HG03045 (cell line): ENCODE results near the gene RAPGEF4.

ENCODE experiments used
- ATAC-seq: cut with Tn5 transposase; IDR thresholded peaks from one replicate; pipeline ENCODE4 v1.9.1; 2021; ENCODE audit warnings: mild to moderate bottlenecking, moderate library complexity; ENCODE audit not compliant: unreplicated experiment

Gene RAPGEF4

DNA sequence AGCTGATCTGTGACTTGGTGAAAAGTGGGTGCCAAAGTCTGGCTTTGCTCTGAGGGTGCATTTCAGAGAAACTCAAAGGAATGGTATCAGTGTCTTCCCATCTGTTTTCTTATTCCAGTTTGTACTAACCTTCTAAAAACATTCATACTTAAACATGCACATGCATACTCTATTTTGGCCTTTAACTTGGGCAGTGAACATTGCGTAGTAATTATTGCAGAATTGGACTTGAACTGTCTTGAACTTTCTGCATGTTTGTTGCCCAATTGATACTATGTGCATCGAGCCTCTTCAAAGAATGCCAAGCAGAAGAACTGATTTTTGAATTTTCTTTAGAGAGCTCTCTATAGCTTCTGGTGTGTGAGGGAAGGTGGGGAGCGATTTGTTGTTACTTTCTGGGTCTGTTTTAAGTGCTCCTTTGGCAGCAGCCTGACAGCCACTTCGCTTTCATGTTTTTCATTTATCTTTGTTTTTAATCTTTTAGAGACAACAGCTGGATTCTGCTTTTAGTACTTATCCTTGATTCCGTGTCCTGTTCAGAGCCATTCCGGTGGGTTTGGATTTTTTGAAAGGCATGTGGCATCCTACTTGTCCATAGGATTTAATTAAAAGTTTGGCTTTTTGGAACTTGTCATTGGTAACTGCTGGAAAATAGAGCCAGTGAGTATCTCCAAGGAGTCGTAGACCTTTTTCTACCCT is 159.2 kb downstream of the RAPGEF4 start:
- no peak for ATAC-seq

DNA sequence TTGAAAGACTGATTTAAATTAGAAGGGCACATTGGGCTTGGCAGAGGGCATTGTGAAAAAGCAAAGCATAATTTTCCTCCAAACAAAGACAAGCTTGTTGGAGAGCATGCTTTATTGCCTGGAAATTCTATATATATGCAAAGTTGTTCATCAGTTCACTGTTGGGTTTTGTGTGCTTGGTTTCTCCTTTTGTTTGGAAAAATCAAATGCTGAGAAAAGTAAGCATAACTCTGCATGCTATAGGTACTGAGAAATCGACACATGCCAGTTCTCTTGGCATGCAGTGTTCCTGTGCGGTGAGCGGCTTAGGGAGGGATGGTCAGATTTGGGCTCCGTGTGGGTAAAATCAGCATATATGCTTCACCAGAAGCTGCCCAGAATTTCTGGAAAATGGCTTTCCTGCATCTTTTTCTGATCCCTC is 161.0 kb downstream of the RAPGEF4 start:
- no peak for ATAC-seq

DNA sequence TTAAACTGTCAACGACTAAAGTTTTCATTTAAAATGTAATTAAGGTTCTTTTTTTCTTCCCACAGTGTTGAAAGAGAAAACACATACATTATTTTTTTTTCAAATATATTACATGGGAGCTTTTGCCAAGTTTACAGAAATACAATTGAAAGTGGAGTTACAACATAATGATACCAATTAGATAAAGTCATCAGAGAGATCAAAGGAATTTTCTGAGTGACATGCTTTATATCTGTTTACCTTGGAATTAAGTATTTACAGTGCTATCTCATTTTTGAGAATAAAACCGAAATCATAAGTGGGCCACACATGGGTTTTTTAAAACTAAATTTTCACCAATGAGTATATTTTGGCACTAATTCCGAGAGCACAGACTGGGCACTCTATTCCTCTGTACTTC is 165.2 kb downstream of the RAPGEF4 start:
- ATAC-seq = no peak

DNA sequence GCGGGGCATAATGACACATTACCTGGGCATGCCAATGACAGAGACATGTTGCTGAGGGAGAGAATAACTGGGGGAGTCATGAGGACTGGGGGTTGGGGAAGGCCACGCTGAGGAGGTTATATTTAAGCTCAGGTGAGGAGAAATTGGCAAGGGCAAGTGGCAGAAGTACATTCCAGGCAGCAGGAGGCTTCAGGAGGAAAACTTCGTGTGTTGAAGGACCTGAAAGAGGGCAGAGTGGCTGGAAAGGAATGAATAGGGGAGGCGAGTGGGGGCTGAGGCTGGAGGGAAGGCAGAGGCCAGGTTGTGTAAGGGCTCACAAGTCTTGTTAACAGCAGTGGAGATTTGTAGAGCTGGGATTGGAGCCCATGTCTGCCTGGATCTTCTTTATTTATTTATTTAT is 166.3 kb downstream of the RAPGEF4 start:
- ATAC-seq = no peak

DNA sequence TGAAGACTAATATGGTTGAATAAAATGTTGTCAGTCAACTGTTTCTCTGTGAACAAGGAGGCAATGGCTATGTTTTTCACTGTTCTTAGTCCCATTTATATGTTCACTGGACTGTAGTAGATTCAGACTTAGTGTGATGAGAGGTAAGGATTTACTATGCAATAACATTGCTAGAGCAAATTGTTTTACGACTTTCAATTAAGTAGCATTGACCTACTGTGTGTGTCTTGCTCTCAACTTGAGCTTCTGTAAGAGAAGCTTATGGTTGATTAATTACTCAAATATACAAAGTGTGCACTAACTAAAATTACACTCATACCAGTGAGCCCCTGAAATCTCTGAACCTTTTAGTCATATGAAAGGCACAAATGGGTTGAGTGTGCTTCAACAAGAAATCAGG is 168.6 kb downstream of the RAPGEF4 start:
- no peak for ATAC-seq

DNA sequence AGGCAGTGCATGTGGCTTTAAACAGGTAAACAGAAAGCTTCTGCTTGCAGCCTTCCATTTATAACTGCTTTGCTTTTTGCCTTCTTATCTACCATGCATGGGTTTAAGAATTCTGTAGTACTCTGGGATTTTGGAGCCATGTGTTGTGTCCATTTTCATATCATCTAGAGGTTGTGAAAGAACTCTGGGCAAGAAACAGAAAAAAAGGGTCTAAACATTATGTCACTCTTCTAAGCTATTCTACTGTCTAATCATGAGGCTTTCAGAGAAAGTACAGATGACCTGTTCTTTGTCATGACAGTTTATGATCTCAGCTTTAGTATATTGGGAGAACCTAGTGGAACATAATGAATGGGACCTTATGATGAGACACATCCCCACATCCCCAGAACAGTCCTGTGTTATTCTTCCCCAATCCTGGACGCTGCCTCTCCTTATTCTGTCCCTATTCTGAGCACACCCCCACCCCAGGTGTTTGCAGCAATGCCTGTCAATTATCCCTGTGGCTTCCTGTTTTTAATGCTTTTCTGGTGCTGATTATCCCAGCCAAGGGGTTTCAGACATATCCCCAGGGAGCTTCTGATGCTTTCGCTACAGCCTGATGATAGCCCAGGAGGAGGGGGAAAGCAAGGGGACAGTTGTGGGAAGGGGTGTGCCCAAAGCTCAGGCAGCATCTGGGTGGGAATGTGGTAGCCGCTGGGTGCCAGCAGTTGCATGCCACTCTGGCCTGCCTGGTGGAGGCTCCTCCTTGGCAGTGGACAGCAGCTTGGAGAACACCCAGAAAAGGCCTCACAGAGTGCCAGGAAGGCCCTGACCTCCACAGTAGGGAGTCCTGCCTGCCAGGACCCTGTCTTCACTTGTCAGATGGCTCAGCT is 170.5 kb downstream of the RAPGEF4 start:
- ATAC-seq = no peak

DNA sequence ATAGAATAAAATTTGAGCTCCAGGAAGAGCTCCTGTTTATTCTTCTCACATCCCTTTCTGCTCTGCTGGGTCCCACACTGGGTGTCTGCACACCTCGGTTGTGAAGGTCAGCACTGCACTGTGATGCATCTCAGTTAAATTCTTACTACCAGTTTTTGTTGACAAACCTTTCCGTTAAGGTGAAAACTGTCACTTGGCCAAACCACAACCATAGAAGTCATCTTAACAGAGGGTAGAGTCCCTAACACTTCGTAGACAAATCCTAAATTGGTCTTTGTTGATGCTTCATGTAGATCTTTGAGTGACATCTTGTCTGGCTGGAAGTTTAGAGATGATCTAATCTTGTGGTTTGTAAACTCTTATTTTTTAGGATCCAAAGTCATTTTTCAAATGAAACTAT is 172.6 kb downstream of the RAPGEF4 start:
- no peak for ATAC-seq

DNA sequence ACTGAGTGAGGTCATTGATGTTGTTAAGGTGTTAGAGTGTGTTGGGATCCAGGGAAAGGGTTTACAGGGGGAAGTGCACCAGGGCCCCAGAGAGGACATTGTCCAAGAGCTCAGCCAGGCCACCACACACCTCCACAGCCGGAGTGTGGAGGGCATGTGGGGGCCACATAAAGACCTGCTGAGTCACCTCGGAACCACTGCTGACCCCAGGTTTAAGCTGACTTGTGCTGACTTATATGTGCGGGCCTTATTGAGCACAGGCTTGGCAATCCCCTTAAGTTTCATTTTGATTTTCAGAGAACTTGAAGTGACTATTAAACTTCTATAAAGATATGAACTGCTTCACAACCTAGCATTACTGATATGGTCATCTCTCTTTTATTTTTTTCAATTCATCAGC is 173.8 kb downstream of the RAPGEF4 start:
- ATAC-seq = peak; percentile 54

DNA sequence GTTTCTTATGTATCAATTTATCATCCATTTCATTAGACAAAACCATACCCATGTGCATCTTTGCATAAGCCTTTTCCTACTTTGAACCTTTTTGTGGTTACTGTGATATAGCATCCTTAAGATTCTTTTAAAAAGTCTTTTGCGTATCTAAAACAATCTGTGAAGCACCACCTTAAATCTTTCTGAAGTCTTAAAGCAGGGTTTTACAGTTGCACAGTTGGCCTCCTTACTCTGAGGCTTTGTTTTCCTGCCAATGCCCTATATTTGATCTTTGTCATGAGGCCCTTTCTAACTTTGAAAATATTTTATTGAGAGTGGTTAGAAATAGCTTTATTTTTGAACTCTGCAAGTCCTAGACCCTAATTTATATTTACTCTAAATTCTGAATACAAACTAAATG is 176.6 kb downstream of the RAPGEF4 start:
- no peak for ATAC-seq

DNA sequence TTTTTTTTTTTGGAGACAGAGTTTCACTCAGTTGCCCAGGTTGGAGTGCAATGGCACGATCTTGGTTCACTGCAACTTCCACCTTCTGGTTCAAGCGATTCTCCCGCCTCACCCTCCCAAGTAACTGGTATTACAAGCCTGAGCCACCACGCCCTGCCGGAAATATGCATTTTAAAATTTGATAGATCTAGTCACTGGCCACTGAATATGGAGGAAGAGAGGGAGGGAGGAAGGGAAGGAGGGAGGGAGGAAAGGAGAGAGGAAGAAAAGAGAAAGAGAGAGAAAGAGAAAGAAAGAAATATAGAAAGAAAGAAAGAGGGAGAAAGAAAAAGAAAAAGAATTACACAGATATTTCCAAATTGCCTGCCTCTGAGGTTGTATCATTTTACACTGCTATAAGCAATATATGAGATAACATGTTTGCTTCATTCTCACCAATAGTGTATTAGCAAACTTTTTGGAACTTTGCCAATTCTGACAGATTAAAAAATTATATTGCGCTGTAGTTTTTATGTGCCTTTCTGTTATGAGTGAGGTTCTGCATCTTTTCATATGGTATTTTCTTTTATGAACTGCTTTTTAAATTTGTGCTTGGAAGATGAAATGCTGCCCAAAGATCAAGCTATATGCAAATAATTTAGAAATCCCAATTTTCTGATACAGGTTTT is 178.8 kb downstream of the RAPGEF4 start:
- no peak for ATAC-seq

DNA sequence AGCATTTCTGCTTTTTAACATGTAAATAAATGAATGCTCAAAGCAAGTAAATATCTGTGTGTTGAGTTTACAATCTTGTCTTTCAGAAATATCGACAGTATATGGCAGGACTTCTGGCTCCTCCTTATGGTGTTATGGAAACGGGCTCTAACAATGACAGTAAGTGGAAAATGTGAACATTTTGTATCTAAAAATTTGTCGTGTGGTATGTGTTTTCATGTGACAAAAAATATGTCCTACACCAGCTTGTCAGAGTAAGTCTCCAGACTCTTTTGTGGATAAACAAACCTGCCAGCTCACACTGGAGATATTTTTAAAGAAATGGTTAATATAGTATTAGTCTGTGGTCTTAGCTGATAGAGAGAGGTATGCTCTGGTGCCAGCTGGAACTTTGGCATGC is 182.1 kb downstream of the RAPGEF4 start:
- ATAC-seq = no peak

DNA sequence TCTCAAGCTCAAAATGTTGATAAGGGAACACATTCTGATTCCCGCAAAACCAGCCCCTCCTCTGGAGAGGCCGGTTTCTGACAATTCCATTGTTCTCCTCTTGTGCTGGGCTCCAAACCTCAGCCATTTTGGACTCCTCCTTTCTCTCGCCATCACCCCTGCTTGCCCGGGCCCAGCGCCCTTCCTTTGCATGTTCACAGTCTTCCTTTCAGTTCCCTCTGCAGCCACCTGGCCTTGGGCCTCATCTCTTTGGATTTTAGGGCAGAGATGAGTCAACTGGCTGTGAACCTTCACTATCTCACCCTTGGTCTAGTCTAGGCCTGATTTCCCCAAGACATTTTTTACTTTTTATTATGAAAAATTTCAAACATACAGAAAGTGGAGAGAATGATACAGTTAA is 184.1 kb downstream of the RAPGEF4 start:
- peak; percentile 81 for ATAC-seq

DNA sequence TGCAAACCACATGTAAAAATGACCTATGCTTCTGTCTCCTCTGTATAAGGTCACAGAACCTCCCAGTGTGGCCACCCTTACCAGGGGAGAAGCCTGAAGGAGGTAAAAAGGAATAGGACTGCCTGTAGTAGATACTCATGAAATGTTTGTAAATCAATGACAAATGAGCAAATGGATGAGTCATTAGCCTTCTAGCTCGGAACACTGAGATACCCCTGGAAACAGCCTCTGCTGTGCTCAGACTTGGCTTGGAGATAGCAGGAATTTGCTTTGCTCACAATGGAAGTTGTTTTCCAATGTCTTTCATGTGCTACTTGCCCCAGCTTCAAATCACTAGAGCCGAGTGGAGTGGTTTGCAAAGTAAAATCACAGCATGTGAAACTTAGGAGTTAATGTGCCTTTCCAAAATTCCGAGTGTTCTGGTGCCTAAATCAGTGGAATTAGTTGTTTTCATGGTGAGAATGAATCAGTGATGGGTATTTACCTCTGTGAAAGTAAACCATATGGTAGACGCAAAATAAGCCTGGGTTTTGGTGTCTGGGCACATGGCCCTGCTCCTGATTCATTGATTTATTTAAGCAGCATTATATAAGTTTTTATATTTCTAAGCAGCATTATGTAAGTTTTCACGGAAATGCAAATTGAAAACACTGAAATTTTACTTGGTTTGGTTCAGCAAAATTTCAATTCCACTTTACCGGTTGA is 186.0 kb downstream of the RAPGEF4 start:
- ATAC-seq = no peak

DNA sequence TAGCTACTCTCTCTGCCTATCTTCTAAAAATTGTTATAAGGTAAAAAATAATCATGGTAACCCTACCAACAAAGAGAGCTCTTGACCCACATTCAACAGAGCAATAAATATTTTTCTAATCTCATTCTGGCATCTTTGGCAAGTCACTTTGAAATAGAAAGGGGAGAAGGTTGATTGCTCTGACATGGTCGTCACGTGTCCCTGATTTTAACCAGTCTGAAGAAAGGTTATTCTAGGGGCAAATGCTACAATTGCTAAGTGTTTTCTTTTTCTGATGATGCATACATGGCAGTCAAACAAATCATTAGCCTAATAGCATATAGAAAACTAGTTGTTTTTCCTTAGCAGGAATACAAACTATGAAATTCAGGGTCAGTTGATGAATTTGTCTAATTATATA is 186.7 kb downstream of the RAPGEF4 start:
- ATAC-seq = no peak

DNA sequence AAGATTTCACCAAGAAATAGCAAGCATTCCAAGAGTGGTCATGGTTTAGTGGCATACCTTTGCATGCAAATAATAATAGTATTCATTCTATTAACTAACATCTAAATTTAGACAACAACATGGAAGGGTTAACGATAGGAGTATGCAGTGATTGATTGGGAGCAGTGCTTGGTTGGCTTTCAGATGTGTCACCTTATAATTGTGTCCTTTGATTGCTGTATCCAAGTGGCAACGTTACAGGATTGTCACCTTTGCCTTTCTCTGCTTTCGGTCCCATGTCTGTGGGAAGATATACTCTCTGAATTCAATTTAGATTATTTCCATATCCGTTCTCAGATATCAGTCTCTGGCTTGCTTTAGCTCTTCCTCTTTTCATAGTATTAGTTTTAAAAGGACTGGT is 187.2 kb downstream of the RAPGEF4 start:
- ATAC-seq = no peak

DNA sequence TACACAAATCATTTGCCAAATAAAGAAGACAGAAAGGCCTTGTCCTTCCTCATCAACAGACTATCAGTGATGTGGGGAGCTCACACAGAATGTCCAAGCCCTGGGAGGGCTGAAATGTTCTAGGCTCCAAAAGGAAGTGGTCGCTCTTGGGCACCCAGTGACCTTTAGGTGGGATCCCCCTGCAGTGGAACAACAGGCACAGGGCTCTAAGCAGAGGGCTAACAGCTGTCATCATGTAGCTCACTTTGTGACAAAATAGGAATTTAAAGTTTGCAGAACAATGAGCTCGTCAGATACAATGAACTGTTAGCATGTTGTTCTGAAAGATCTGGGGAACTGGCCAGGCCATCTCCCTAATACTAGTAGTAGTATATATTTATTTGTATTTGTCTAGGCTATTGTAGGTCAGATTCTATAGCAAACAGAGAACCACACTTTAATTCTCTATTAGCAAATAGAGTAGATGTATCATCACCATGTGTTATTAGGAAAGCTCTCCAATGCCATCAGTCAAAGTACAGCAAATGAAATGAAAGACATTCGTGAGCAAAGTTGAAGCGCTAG is 188.5 kb downstream of the RAPGEF4 start:
- no peak for ATAC-seq

DNA sequence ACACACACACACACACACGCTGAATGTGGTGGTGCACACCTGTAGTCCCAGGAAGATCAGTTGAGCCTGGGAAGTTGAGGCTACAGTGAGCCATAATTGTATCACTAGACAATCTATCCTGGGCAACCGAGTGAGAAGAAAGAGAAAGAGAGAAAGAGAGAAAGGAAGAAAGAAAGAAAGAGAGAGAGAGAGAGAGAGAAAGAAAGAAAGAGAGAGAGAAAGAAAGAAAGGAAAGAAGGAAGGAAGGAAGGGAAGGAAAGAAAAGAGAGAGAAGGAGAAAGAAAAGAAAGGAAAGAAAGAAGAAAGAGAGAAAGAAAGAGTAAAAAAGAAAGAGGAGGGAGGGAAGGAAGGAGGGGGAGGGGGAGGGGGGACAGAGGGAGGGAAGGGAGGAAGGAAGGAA is 190.0 kb downstream of the RAPGEF4 start:
- ATAC-seq = no peak

DNA sequence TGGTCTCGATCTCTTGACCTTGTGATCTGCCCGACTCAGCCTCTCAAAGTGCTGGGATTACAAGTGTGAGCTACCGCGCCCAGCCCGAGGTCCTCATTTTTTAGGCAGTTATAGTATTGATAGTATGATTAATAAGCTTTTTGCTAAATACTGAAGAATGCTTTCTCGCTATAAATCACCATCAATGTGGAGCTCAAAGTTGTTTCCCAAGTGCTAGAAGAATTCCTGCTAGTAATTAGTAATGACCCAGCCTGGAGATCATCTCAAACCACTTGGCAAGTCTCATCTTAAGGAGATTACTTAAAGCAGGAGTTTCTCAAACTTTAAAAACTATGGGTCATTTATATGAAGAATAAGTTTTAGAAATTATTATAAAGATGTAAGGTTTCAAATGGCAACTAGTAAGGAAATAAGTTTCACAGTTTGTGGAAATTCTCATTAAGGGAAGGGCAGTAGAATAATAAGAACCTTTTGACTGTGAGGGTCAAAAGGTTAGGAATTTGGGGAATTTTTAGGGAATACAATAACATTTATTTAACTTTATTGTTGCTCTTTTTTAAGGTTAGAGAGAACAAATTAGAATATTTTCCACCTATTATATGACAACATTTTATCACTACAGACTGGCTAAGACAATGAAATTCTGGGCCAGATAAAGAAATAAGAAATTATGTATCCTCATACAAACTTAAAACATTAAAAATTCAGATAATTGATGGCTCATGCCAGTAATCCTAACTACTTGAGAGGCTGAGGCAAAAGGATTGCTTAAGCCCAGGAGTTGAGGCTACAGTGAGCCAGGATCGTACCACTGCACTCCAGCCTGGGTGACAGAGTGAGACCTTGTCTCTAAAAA is 191.4 kb downstream of the RAPGEF4 start:
- no peak for ATAC-seq

DNA sequence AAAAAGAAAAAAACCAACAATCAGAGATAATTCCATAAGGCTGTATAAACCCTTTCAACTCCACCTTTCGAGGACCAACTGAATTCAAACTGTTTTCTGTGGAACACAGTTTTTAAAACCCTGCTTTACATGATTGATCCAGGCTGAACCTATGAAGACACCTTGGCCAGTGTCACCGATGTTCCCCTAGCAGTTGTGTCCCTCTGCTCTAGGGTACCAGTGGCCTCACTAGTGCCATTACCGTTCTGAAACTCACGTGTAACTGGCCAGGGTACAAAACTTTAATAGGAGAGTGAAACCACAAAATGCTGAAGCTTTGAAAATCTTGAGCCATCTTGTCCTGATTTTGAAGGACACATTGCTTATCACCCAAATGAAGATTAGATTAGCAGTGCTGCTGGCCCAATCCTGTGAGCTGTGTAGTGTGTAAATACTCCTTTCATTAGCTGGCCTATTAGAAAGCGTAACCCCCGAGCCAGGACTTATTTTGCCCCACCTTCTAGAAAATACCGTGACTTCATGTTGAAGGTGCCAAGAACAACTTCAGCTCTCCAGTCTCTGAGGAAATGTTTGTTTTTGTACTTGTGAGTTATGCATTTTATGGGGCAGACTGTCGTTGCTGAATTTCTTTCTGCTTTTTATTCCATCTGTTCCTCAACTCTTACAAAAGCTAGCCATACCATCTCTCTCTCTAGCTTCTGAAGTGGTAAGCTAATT is 192.2 kb downstream of the RAPGEF4 start:
- ATAC-seq = no peak
